Right cardiac atrium (tissue), 5 donors: Measurements from ENCODE around the gene PRPS1. TPM values are rescaled to one million over a fixed set of nuclear protein-coding genes. Genes with fewer than 3 reads are reported as not detected.

Experiments
- ATAC-seq, 2 donors: fragments of 200-7000 bp; cut with Tn5 transposase; one replicate each; pipeline versions ENCODE4 v1.8.0 to v1.9.1; 2020; ENCODE audit warnings: moderate library complexity in 2 of 2, mild to moderate bottlenecking in 1 of 2
- DNase-seq, 3 donors: peaks; one replicate each; pipeline ENCODE4 v3.0.0-alpha.2; 2020
- H3K27ac ChIP-seq: one replicate; pipeline ENCODE4 v1.5.1; 2013; ENCODE audit warnings: mild to moderate bottlenecking, low read length, control low read depth, moderate library complexity
- H3K27me3 ChIP-seq: one replicate; pipeline ENCODE4 v1.6.1; 2013; ENCODE audit not compliant: control insufficient read depth, insufficient read depth
- H3K4me1 ChIP-seq: one replicate; pipeline ENCODE4 v1.6.1; 2013; ENCODE audit warnings: low read length; ENCODE audit not compliant: control insufficient read depth, insufficient read depth
- H3K4me3 ChIP-seq: one replicate; pipeline ENCODE4 v1.5.1; 2013; ENCODE audit warnings: low read length, control low read depth
- H3K9me3 ChIP-seq: one replicate; pipeline ENCODE4 v1.6.1; 2013; ENCODE audit warnings: low read length; ENCODE audit not compliant: control insufficient read depth
- WGBS: extraction: QIAGEN DNeasy Blood & Tissue Kit; methylation state at CpG from one replicate; pipeline ENCODE4 v1.1.7; 2013; 5-methylcytosine and 5-hydroxymethylcytosine counted together
- intact Hi-C, 4 donors: fragments of 100-400 bp; cut with DNase I; formaldehyde crosslinking; loops; one replicate each; pipeline versions ENCODE4 v1.11.0 to v1.14.0; 2022 to 2023
- polyA plus RNA-seq: library from polyadenylated mRNA; stranded (reverse); fragments of 200-250 nt; gene quantifications from one replicate; pipeline ENCODE4 v1.2.3, GENCODE V29; 2013
- total RNA-seq, 4 donors: library from RNA; stranded (reverse); fragmentation: NEBNext Ultra II Directional; extraction: Animal tissue kit (Norgen Biotek cat#: 25700); gene quantifications; one replicate each; pipeline ENCODE4 v1.2.1, GENCODE V29; 2021
- donor health status: healthy with polysubstance abuse.
- donor health status: DM: no; HTN: yes; CAD: no.
- donor health status: DM: no; HTN: no; CAD: no.
- donor health status: DM: no; HTN: yes; CAD: no; lungs with severe emphysema.
- donor health status: DM: yes; HTN: yes; CAD: no.

Gene PRPS1
- total and polyA plus RNA-seq, 5 donors, result 13.9 to 26.3 (median 24.0) TPM

- Histone ChIP-seq H3K27ac (no peak overlapping the region), H3K4me1 (no peaks in the 10 kb centered on the region), H3K27me3 (no peaks in the 10 kb centered on the region), H3K9me3 (no peaks in the 10 kb centered on the region), H3K4me3 (peak overlapping the region; percentile 70)
- DNase-seq (no peak), ATAC-seq (no peak)
- intact Hi-C loops, result no loop called here
- 28% methylated on average over 3 of the region's 3 CpGs for WGBS
Measured at GRCh38 chrX:107630031-107630689, 1.9 kb downstream of the PRPS1 start.

DNA sequence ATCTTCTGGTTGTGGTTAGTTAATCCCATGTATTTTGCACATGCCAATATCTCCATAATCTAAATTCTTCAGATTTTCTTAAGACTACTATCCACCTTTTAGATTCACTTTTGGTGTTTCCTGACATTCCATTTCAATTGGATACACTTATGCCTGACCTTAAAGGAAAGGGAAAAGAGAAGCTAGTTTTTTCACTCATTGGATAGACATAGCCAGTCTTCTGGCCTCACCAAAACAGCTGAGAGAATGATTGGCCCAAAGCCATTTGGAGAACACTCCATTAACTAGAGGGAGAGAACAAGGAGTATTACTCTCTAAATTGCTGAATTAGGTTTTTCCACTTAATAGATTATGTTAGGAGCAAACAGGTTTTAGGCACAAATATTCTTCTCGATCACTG lies 4.0 kb downstream of the PRPS1 start:
- intact Hi-C loops, result no loop called here
- ATAC-seq (no peak), DNase-seq (no peak)
- Histone ChIP-seq H3K4me1 (no peaks in the 10 kb centered on the region), H3K9me3 (no peaks in the 10 kb centered on the region), H3K4me3 (no peak overlapping the region), H3K27ac (no peak overlapping the region), H3K27me3 (no peaks in the 10 kb centered on the region)
- 71% methylated on average over 1 of the region's 1 CpG for WGBS

DNA sequence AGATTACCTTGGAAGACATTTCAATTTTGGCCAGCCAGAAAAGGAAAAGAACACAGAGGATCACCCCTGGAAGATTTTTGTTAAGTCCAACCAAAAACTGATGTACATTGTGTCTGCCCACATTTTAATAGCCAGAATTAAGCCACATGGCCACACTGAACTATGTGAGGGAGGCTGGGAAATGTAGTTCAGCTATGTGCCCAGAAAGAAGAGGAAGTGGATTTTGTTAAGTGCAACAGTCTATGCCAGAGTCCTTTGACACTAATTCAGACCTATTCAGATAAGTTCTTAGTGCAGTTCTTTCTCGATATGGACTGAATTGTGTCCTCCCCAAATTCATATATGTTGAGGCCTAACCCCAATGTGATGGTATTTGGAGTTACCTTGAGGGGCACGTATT lies 18.4 kb downstream of the PRPS1 start:
- DNase-seq, result no peak
- ATAC-seq, result no peak
- H3K4me3 ChIP-seq, result no peak overlapping the region
- H3K27ac ChIP-seq, result no peak overlapping the region
- no peaks in the 10 kb centered on the region for H3K27me3 ChIP-seq
- no peaks in the 10 kb centered on the region for H3K9me3 ChIP-seq
- H3K4me1 ChIP-seq, result no peaks in the 10 kb centered on the region
- WGBS, result 88% methylated on average over 2 of the region's 2 CpGs
- intact Hi-C loops, result no loop called here

- H3K27ac ChIP-seq, result no peak overlapping the region
- no peaks in the 10 kb centered on the region for H3K4me1 ChIP-seq
- no peaks in the 10 kb centered on the region for H3K27me3 ChIP-seq
- no peaks in the 10 kb centered on the region for H3K9me3 ChIP-seq
- 96% methylated on average over 4 of the region's 4 CpGs for WGBS
- ATAC-seq (no peak), DNase-seq (no peak)
- intact Hi-C loops, result no loop called here
- H3K4me3 ChIP-seq, result no peak overlapping the region
Measured at GRCh38 chrX:107648332-107648731, 20.0 kb downstream of the PRPS1 start.

GRCh38 chrX:107654566-107654871 lies 26.2 kb downstream of the PRPS1 start:
- Histone ChIP-seq H3K27ac (no peak overlapping the region), H3K27me3 (no peaks in the 10 kb centered on the region), H3K9me3 (no peaks in the 10 kb centered on the region), H3K4me3 (no peak overlapping the region), H3K4me1 (no peaks in the 10 kb centered on the region)
- intact Hi-C loops, result loop anchor here in 2 of 4 donors (10.0 kb wide), 2 partner anchors 120 to 240 kb away; no protein-coding TSS in a partner anchor
- 10% methylated on average over 2 of the region's 2 CpGs for WGBS
- ATAC-seq, result no peak
- peak in 2 of 3 donors; percentile 73 to 79 for DNase-seq

DNA sequence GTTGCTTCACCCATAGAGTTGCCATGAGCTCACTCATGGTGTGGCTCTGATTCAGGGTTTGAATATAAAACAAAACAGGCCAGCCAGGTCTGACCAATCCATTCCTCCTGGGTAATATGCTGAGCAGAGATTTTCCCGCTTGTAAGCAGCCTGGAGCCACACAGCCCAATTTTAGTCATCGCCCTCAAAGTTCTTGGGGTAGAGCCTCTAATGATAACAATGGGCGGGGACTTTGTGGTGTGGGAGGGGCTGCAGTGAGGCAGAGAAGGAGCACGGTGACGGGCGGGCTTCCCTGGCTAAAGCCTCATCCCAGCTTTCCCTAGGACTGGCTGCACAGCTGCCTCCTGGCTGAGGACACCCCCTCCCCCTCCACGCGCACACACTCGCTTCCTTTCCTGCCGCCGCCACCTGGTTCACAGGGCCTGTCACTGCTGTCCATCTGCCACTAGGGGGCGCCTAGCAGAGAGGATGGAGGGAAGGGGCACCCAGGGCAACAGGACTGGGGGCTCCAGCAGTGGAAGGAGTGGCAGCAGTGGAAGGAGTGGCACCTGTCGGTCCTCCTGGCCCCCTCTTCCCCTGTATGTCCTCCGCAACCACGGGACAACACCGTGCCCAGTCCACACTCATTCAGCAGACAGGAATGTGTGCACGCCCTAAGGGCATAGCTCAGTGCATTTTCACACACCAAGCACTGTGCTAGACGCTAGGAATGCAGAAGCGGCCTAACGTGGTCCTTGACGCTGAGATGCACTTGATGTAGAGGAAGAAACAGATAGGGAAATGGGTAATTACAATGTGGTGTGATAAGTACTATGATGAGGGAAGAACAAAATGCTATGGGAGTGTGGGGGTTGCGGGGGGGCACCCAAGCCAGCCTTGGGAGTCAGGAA lies 26.8 kb downstream of the PRPS1 start:
- ATAC-seq (peak; percentile 90), DNase-seq (peak; percentile 74 to 85 (median 80))
- H3K4me1 ChIP-seq, result no peaks in the 10 kb centered on the region
- peak overlapping the region; percentile 1 for H3K27ac ChIP-seq
- 19% methylated on average over 22 of the region's 22 CpGs for WGBS
- H3K4me3 ChIP-seq, result no peak overlapping the region
- H3K27me3 ChIP-seq, result no peaks in the 10 kb centered on the region
- H3K9me3 ChIP-seq, result no peaks in the 10 kb centered on the region
- intact Hi-C loops, result loop anchor here in 3 of 4 donors (5.0 to 10.0 kb wide), 3 partner anchors 120 to 240 kb away; partner anchors contain the start of genes NCBP2L (in 1 of the 3) and TSC22D3 (in 1 of the 3)

DNA sequence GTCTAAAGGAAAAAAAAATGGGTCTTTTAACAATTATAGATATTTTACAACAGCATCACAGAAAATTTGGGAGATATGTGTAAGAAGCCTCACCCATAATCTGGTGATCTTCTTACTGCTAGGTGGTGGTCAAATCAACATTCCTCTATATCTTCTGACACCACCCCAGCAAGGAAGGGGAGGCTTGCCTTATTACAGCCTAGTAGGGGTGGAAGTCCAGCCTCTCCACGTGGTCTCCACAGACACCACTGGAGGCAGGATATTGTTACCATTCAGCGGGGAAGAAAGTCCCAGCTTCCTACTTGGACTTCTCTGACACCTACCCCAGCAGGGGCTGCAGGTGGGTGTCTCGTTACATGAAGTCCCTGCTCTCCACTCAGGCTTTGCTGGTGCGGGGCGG lies 28.7 kb downstream of the PRPS1 start:
- H3K9me3 ChIP-seq, result no peaks in the 10 kb centered on the region
- H3K4me3 ChIP-seq, result no peak overlapping the region
- intact Hi-C loops, result loop anchor here in 3 of 4 donors (5.0 to 10.0 kb wide), 3 partner anchors 120 to 238 kb away; partner anchors contain the start of genes NCBP2L (in 1 of the 3) and TSC22D3 (in 1 of the 3)
- ATAC-seq (no peak), DNase-seq (no peak)
- WGBS, result 88% methylated on average over 5 of the region's 5 CpGs
- H3K4me1 ChIP-seq, result no peaks in the 10 kb centered on the region
- no peak overlapping the region for H3K27ac ChIP-seq
- no peaks in the 10 kb centered on the region for H3K27me3 ChIP-seq

DNA sequence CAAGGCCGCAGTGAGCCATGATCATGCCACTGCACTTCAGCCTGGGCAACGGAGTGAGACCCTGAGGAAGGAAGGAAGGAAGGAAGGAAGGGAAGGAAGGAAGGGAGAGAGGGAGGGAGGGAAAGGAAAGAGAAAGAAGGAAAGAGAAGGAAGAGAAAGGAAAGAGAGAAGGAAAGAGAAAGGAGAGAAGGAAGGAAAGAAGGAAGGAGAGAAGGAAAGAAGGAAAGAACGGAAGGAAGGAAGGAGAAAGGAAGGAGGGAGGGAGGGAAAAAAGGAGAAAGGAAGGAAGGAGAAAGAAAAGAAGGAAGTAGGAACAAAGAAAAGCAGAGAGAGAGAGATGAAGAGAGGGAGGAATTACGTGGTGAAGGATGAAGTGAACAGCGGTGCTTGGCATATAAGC lies 30.4 kb downstream of the PRPS1 start:
- Histone ChIP-seq H3K9me3 (no peaks in the 10 kb centered on the region), H3K4me1 (no peaks in the 10 kb centered on the region), H3K27ac (no peak overlapping the region), H3K4me3 (no peak overlapping the region), H3K27me3 (no peaks in the 10 kb centered on the region)
- intact Hi-C loops, result loop anchor here in 3 of 4 donors (5.0 to 10.0 kb wide), 3 partner anchors 119 to 236 kb away; partner anchors contain the start of genes NCBP2L (in 1 of the 3) and TSC22D3 (in 1 of the 3)
- DNase-seq (no peak), ATAC-seq (no peak)
- 78% methylated on average over 4 of the region's 5 CpGs for WGBS

GRCh38 chrX:107659286-107659685 lies 31.0 kb downstream of the PRPS1 start:
- intact Hi-C loops, result loop anchor here in 3 of 4 donors (5.0 to 10.0 kb wide), 3 partner anchors 118 to 236 kb away; partner anchors contain the start of genes NCBP2L (in 1 of the 3) and TSC22D3 (in 1 of the 3)
- H3K27ac ChIP-seq, result no peak overlapping the region
- 55% methylated on average over 4 of the region's 4 CpGs for WGBS
- no peaks in the 10 kb centered on the region for H3K4me1 ChIP-seq
- DNase-seq, result no peak
- H3K4me3 ChIP-seq, result no peak overlapping the region
- H3K9me3 ChIP-seq, result no peaks in the 10 kb centered on the region
- no peak for ATAC-seq
- no peaks in the 10 kb centered on the region for H3K27me3 ChIP-seq

DNA sequence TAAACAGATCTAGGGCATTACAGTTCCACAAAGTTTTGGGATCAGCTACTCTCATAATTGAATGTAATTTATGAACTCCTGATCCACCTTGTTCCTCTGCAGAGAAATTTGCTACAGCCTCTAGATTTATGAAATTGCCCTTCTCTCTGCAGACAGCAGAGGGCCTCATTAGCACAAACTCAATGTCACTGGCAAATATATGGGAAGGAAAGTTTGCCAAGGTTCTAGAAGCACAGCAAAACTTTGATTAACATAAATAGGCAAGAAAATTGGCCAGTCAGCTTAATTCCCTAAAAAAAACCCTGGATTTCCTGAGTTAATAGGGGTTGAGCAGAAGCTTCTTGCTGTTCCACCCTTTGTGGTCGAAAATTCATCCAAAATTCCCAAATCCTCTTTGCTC lies 31.5 kb downstream of the PRPS1 start:
- WGBS, result 59% methylated on average over 1 of the region's 1 CpG
- intact Hi-C loops, result loop anchor here (2.0 to 10.0 kb wide), 5 partner anchors 117 to 235 kb away; partner anchors contain the start of genes NCBP2L (in 3 of the 4) and TSC22D3 (in 2 of the 4)
- ATAC-seq (peak; percentile 35 to 41), DNase-seq (no peak)
- Histone ChIP-seq H3K4me1 (no peaks in the 10 kb centered on the region), H3K4me3 (no peak overlapping the region), H3K27me3 (no peaks in the 10 kb centered on the region), H3K27ac (no peak overlapping the region), H3K9me3 (no peaks in the 10 kb centered on the region)

- H3K4me3 ChIP-seq, result no peak overlapping the region
- H3K9me3 ChIP-seq, result no peaks in the 10 kb centered on the region
- no peaks in the 10 kb centered on the region for H3K4me1 ChIP-seq
- WGBS, result 19% methylated on average over 3 of the region's 3 CpGs
- H3K27me3 ChIP-seq, result no peaks in the 10 kb centered on the region
- intact Hi-C loops, result loop anchor here in 2 of 4 donors (5.0 kb wide), 2 partner anchors 115 to 230 kb away; partner anchors contain the start of genes NCBP2L (in 1 of the 2) and TSC22D3 (in 1 of the 2)
- DNase-seq (no peak), ATAC-seq (no peak)
- no peak overlapping the region for H3K27ac ChIP-seq
Measured at GRCh38 chrX:107662145-107662544, 33.8 kb downstream of the PRPS1 start.
